ENCODE results near the gene C8A.

The C8A gene

GRCh38 chr1:56897150-56898004 lies 42.8 kb downstream of the C8A start:
- peak; percentile 67 for DNase-seq

- no peak for DNase-seq
Observed at GRCh38 chr1:56898005-56898373, 43.4 kb downstream of the C8A start.

GRCh38 chr1:56898879-56899278 lies 44.3 kb downstream of the C8A start:
- DNase-seq = no peak

GRCh38 chr1:56901716-56902115 lies 47.1 kb downstream of the C8A start:
- peak; percentile 36 for DNase-seq

- no peak for DNase-seq
Observed at GRCh38 chr1:56903778-56904177, 49.2 kb downstream of the C8A start.

- no peak for DNase-seq
Observed at GRCh38 chr1:56904663-56905397, 50.2 kb downstream of the C8A start.

- no peak for DNase-seq
Observed at GRCh38 chr1:56905667-56906066, 51.1 kb downstream of the C8A start.

GRCh38 chr1:56908619-56909221 lies 54.1 kb downstream of the C8A start:
- DNase-seq = no peak

- no peak for DNase-seq
Observed at GRCh38 chr1:56910441-56910985, 55.9 kb downstream of the C8A start.

- DNase-seq = no peak
Observed at GRCh38 chr1:56911098-56911938, 56.7 kb downstream of the C8A start.

- no peak for DNase-seq
Observed at GRCh38 chr1:56912325-56912724, 57.7 kb downstream of the C8A start.

- peak; percentile 20 for DNase-seq
Observed at GRCh38 chr1:56915960-56916359, 61.4 kb downstream of the C8A start.

GRCh38 chr1:56916630-56917029 lies 62.0 kb downstream of the C8A start:
- DNase-seq = no peak

- DNase-seq = no peak
Observed at GRCh38 chr1:56917356-56917755, 62.8 kb downstream of the C8A start.

GRCh38 chr1:56920591-56921001 lies 66.0 kb downstream of the C8A start:
- peak; percentile 59 for DNase-seq

- no peak for DNase-seq
Observed at GRCh38 chr1:56921479-56921878, 66.9 kb downstream of the C8A start.

- no peak for DNase-seq
Observed at GRCh38 chr1:56922070-56922469, 67.5 kb downstream of the C8A start.

GRCh38 chr1:56922507-56922906 lies 67.9 kb downstream of the C8A start:
- DNase-seq = no peak

- DNase-seq = peak; percentile 42
Observed at GRCh38 chr1:56923201-56923600, 68.6 kb downstream of the C8A start.

GRCh38 chr1:56924116-56924515 lies 69.5 kb downstream of the C8A start:
- no peak for DNase-seq

GRCh38 chr1:56925193-56925592 lies 70.6 kb downstream of the C8A start:
- DNase-seq = no peak

GRCh38 chr1:56927171-56927570 lies 72.6 kb downstream of the C8A start:
- DNase-seq = no peak

- no peak for DNase-seq
Observed at GRCh38 chr1:56927986-56928385, 73.4 kb downstream of the C8A start.
